Islet of Langerhans (tissue), 1 donor: Measurements from ENCODE around the gene LKAAEAR1.
"Not testable (repeated sequence)": the region's sequence is repeated elsewhere in the genome, so short reads cannot be mapped to it uniquely, and the experiment has no call there.

Experiments
- FAIRE-seq: peaks from one replicate; lab custom pipeline; 2011; peaks lifted over from hg19 to GRCh38; lab: Jason Lieb, UNC

Gene LKAAEAR1

GRCh38 chr20:64096535-64096934 is 12.3 kb upstream of the LKAAEAR1 start:
- no peak for FAIRE-seq

- no peak for FAIRE-seq
These were observed 11.7 kb upstream of the LKAAEAR1 start for GRCh38 chr20:64095927-64096326.

- FAIRE-seq = no peak
These were observed 11.3 kb upstream of the LKAAEAR1 start for GRCh38 chr20:64095455-64095854.

- FAIRE-seq = no peak
These were observed 8.9 kb upstream of the LKAAEAR1 start for GRCh38 chr20:64093013-64093503.

- FAIRE-seq = no peak
These were observed 8.2 kb upstream of the LKAAEAR1 start for GRCh38 chr20:64092258-64093012.

GRCh38 chr20:64091770-64092169 is 7.6 kb upstream of the LKAAEAR1 start:
- FAIRE-seq = no peak

GRCh38 chr20:64091340-64091739 is 7.1 kb upstream of the LKAAEAR1 start:
- FAIRE-seq = no peak

GRCh38 chr20:64090165-64090564 is 6.0 kb upstream of the LKAAEAR1 start:
- FAIRE-seq = no peak

GRCh38 chr20:64088586-64088985 is 4.4 kb upstream of the LKAAEAR1 start:
- not testable (repeated sequence) for FAIRE-seq

- FAIRE-seq = not testable (repeated sequence)
These were observed 3.1 kb upstream of the LKAAEAR1 start for GRCh38 chr20:64087226-64087825.

- no peak for FAIRE-seq
These were observed 2.6 kb upstream of the LKAAEAR1 start for GRCh38 chr20:64086801-64087200.

GRCh38 chr20:64084685-64085152 is 521 bp upstream of the LKAAEAR1 start:
- FAIRE-seq = no peak

GRCh38 chr20:64083378-64083803 is 807 bp downstream of the LKAAEAR1 start:
- FAIRE-seq = no peak

GRCh38 chr20:64082820-64083377 is 1.3 kb downstream of the LKAAEAR1 start:
- FAIRE-seq = no peak

GRCh38 chr20:64082126-64082731 is 2.0 kb downstream of the LKAAEAR1 start:
- FAIRE-seq = no peak

- FAIRE-seq = no peak
These were observed 2.6 kb downstream of the LKAAEAR1 start for GRCh38 chr20:64081624-64081964.

GRCh38 chr20:64080813-64081623 is 3.2 kb downstream of the LKAAEAR1 start:
- no peak for FAIRE-seq

GRCh38 chr20:64080013-64080812 is 4.0 kb downstream of the LKAAEAR1 start, which contains the start of gene OPRL1:
Gene OPRL1, plus strand, starts transcription at chr20:64080082. Its CDS starts 12,639 bp downstream, at chr20:64092721.
- no peak for FAIRE-seq

- no peak for FAIRE-seq
These were observed 4.8 kb downstream of the LKAAEAR1 start, which contains the start of gene RGS19 for GRCh38 chr20:64079273-64080012. Gene RGS19, minus strand, starts transcription at chr20:64079518. Its CDS starts 2,632 bp downstream, at chr20:64076886.

GRCh38 chr20:64078934-64079272 is 5.3 kb downstream of the LKAAEAR1 start:
- FAIRE-seq = no peak
